Stimulated activated CD4-positive, alpha-beta T cell treated with anti-CD3 and anti-CD28 coated beads, Interleukin-1b, Interleukin-23, amount 100 ng/mL, for 1 hour (primary cell): Measurements from ENCODE around the gene ALPG.
"Not testable (repeated sequence)": the region's sequence is repeated elsewhere in the genome, so short reads cannot be mapped to it uniquely, and the experiment has no call there.

Source experiments
- DNase-seq, 2 donors: peaks; one replicate each; pipeline ENCODE4 v3.0.0-alpha.2; 2020; ENCODE audit warnings: low read depth in 2 of 2

Gene ALPG

GRCh38 chr2:232406556-232407310 is at the start of gene ALPG:
TSS of gene ALPG (plus strand) at chr2:232406844. CDS start at chr2:232406895, 51 bp downstream.
- DNase-seq = no peak

- no peak for DNase-seq
Observed at GRCh38 chr2:232361646-232362045, 45.0 kb upstream of the ALPG start.

GRCh38 chr2:232362174-232362900 is 44.3 kb upstream of the ALPG start:
- DNase-seq = no peak

GRCh38 chr2:232363064-232363783 is 43.4 kb upstream of the ALPG start:
- DNase-seq = not testable (repeated sequence)

GRCh38 chr2:232363784-232364615 is 42.6 kb upstream of the ALPG start:
- no peak for DNase-seq

- not testable (repeated sequence) for DNase-seq
Observed at GRCh38 chr2:232364806-232365594, 41.6 kb upstream of the ALPG start.

- DNase-seq = no peak
Observed at GRCh38 chr2:232365621-232366321, 40.9 kb upstream of the ALPG start.

GRCh38 chr2:232366461-232366860 is 40.2 kb upstream of the ALPG start:
- not testable (repeated sequence) for DNase-seq

- no peak for DNase-seq
Observed at GRCh38 chr2:232367016-232367415, 39.6 kb upstream of the ALPG start.

GRCh38 chr2:232367591-232368233 is 38.9 kb upstream of the ALPG start:
- no peak for DNase-seq

GRCh38 chr2:232368311-232368731 is 38.3 kb upstream of the ALPG start:
- no peak for DNase-seq

GRCh38 chr2:232369126-232369951 is 37.3 kb upstream of the ALPG start:
- DNase-seq = no peak

GRCh38 chr2:232370007-232370406 is 36.6 kb upstream of the ALPG start:
- DNase-seq = not testable (repeated sequence)

- no peak for DNase-seq
Observed at GRCh38 chr2:232372231-232373208, 34.1 kb upstream of the ALPG start.

GRCh38 chr2:232374356-232374755 is 32.3 kb upstream of the ALPG start:
- DNase-seq = no peak

- DNase-seq = no peak
Observed at GRCh38 chr2:232375164-232375563, 31.5 kb upstream of the ALPG start.

- DNase-seq = no peak
Observed at GRCh38 chr2:232376260-232376659, 30.4 kb upstream of the ALPG start.
